ENCODE data around the gene ABCB1. TPM values are rescaled to one million over a fixed set of nuclear protein-coding genes. Genes with fewer than 3 reads are reported as not detected.

ABCB1 gene
- total RNA-seq, 2 experiments from 2014 or later, result 10.6 to 12.2 TPM

DNA sequence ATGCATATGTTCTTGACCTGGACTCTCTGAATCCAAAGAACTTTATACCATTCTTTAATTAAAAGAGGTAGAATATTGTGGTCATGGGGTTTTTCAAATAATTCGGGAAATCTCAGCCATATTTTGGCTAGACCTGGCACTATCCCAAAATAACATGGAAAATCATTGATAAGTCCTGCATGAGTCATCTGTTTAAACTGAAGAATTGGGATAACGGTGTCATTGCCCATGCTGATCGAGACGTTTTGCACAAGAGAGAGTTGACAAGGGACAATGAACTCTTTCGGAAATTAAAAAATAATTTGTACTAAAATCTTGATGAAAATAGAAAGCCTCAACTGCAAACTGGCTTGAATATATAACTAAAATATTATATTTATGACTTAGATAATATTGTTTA is 105.3 kb downstream of the ABCB1 start:
- H3K36me3 Mint-ChIP-seq (ENCODE audit: low read depth), result no peaks in the 10 kb centered on the region
- no peaks in the 10 kb centered on the region for H3K4me1 Mint-ChIP-seq (ENCODE audit: low read depth)
- TF ChIP-seq, protein P1, sequence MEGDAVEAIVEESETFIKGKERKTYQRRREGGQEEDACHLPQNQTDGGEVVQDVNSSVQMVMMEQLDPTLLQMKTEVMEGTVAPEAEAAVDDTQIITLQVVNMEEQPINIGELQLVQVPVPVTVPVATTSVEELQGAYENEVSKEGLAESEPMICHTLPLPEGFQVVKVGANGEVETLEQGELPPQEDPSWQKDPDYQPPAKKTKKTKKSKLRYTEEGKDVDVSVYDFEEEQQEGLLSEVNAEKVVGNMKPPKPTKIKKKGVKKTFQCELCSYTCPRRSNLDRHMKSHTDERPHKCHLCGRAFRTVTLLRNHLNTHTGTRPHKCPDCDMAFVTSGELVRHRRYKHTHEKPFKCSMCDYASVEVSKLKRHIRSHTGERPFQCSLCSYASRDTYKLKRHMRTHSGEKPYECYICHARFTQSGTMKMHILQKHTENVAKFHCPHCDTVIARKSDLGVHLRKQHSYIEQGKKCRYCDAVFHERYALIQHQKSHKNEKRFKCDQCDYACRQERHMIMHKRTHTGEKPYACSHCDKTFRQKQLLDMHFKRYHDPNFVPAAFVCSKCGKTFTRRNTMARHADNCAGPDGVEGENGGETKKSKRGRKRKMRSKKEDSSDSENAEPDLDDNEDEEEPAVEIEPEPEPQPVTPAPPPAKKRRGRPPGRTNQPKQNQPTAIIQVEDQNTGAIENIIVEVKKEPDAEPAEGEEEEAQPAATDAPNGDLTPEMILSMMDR (IDR thresholded peaks at IDR 0.05), result no peak
- Histone ChIP-seq H3K9me3 (ENCODE audit: control insufficient read depth in 1 of 2, insufficient read depth in 1 of 2, low read length in 2 of 2) (no peaks in the 10 kb centered on the region), H3K36me3 (ENCODE audit: insufficient read depth, low read length) (no peaks in the 10 kb centered on the region), H3K4me3 (ENCODE audit: low read length) (no peak overlapping the region), H3K4me1 (ENCODE audit: insufficient read depth, low read length) (no peaks in the 10 kb centered on the region), H3K27ac (ENCODE audit: low read depth in 1 of 2, low read length in 2 of 2) (no peak overlapping the region), H3K27me3 (ENCODE audit: control insufficient read depth in 1 of 2, insufficient read depth in 2 of 2, low read length in 2 of 2) (no peaks in the 10 kb centered on the region)
- ChIA-PET POLR2A (no interaction called here), CTCF (no interaction called here)
- intact Hi-C loops (cut with DNase I, micrococcal nuclease), result no loop called here
- no peak overlapping the region for H3K4me3 Mint-ChIP-seq
- DNase-seq (no peak), ATAC-seq (ENCODE audit: poor library complexity) (no peak)
- no peak overlapping the region for H3K27ac Mint-ChIP-seq
- no peaks in the 10 kb centered on the region for H3K27me3 Mint-ChIP-seq
- peaks cover 2% of the 10 kb centered on the region for H3K9me3 Mint-ChIP-seq

DNA sequence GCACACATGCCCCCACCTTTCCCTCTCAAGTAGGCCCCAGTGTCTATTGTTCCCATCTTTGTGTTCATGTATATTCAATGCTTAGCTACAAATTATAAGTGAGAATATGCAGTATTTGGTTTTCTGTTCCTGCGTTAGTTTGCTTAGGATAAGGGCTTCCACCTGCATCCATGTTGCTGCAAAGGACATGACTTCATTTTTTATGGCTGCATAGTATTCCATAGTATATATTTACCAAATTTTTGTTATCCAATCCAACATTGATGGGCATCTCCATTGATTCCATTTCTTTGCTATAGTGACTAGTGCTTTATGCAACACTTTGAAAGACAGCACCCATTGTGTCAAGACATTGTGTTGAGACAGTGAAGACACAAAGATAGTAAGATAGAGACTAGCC is 106.2 kb downstream of the ABCB1 start:
- no peaks in the 10 kb centered on the region for H3K4me1 ChIP-seq (ENCODE audit: insufficient read depth, low read length)
- H3K27ac ChIP-seq (ENCODE audit: low read depth in 1 of 2, low read length in 2 of 2), result no peak overlapping the region
- H3K4me3 ChIP-seq (ENCODE audit: low read length), result no peak overlapping the region
- ChIA-PET CTCF (no interaction called here), POLR2A (no interaction called here)
- H3K4me1 Mint-ChIP-seq (ENCODE audit: low read depth), result no peaks in the 10 kb centered on the region
- no peaks in the 10 kb centered on the region for H3K9me3 ChIP-seq (ENCODE audit: control insufficient read depth in 1 of 2, insufficient read depth in 1 of 2, low read length in 2 of 2)
- ATAC-seq (ENCODE audit: poor library complexity) (no peak), DNase-seq (no peak)
- no peaks in the 10 kb centered on the region for H3K36me3 ChIP-seq (ENCODE audit: insufficient read depth, low read length)
- TF ChIP-seq, protein P1 (IDR thresholded peaks at IDR 0.05), result no peak
- H3K27me3 Mint-ChIP-seq, result no peaks in the 10 kb centered on the region
- intact Hi-C loops (cut with DNase I, micrococcal nuclease), result no loop called here
- no peaks in the 10 kb centered on the region for H3K36me3 Mint-ChIP-seq (ENCODE audit: low read depth)
- H3K27me3 ChIP-seq (ENCODE audit: control insufficient read depth in 1 of 2, insufficient read depth in 2 of 2, low read length in 2 of 2), result no peaks in the 10 kb centered on the region
- no peak overlapping the region for H3K27ac Mint-ChIP-seq
- peaks cover 2% of the 10 kb centered on the region for H3K9me3 Mint-ChIP-seq
- no peak overlapping the region for H3K4me3 Mint-ChIP-seq

DNA sequence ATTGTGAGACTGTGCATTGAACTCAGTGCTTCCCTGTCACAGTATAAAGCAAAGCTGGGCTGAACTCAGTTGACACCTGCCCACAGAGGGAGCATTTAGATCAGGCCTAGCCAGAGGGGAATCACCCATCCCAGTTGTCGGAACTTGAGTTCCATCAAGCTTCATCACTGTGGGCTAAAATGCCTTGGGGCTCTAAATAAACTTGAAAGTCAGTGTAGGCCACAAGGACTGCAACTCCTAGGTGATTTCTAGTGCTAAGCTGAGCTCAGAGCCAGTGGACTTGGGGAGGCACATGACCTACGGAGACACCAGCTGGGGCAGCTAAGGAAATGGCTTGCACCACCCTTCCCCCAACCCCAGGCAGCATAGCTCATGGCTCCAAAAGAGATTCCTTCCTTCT is 117.6 kb downstream of the ABCB1 start:
- Histone ChIP-seq H3K9me3 (ENCODE audit: control insufficient read depth in 1 of 2, insufficient read depth in 1 of 2, low read length in 2 of 2) (peaks cover 0 to 5% of the 10 kb centered on the region in 2 experiments), H3K4me1 (ENCODE audit: insufficient read depth, low read length) (no peaks in the 10 kb centered on the region), H3K27ac (ENCODE audit: low read depth in 1 of 2, low read length in 2 of 2) (no peak overlapping the region), H3K4me3 (ENCODE audit: low read length) (no peak overlapping the region), H3K36me3 (ENCODE audit: insufficient read depth, low read length) (no peaks in the 10 kb centered on the region), H3K27me3 (ENCODE audit: control insufficient read depth in 1 of 2, insufficient read depth in 2 of 2, low read length in 2 of 2) (peaks cover 0 to 11% of the 10 kb centered on the region in 2 experiments)
- ChIA-PET CTCF (interaction anchor here (0.6 kb wide), 1 partner anchor 69 kb away, joined by 3 read pairs; no protein-coding TSS in a partner anchor), POLR2A (no interaction called here)
- no peak overlapping the region for H3K27ac Mint-ChIP-seq
- H3K4me3 Mint-ChIP-seq, result no peak overlapping the region
- no peaks in the 10 kb centered on the region for H3K4me1 Mint-ChIP-seq (ENCODE audit: low read depth)
- no peak for ATAC-seq (ENCODE audit: poor library complexity)
- H3K27me3 Mint-ChIP-seq, result peaks cover 23% of the 10 kb centered on the region
- H3K9me3 Mint-ChIP-seq, result no peaks in the 10 kb centered on the region
- intact Hi-C loops (cut with DNase I, micrococcal nuclease), result no loop called here
- DNase-seq, result no peak
- TF ChIP-seq, protein P1 (IDR thresholded peaks at IDR 0.05), result no peak
- H3K36me3 Mint-ChIP-seq (ENCODE audit: low read depth), result no peaks in the 10 kb centered on the region
